ENCODE measurements around the gene TOE1.
"Not testable (repeated sequence)": the region's sequence is repeated elsewhere in the genome, so short reads cannot be mapped to it uniquely, and the experiment has no call there.

Gene TOE1

GRCh38 chr1:45356186-45356585 lies 16.2 kb downstream of the TOE1 start:
- DNase-seq = no peak

GRCh38 chr1:45359882-45360513 lies 20.0 kb downstream of the TOE1 start:
- peak; percentile 75 for DNase-seq

GRCh38 chr1:45360981-45361380 lies 21.0 kb downstream of the TOE1 start:
- peak; percentile 66 for DNase-seq

- DNase-seq = no peak
Measured at GRCh38 chr1:45364294-45364693, 24.3 kb downstream of the TOE1 start.

- DNase-seq = no peak
Measured at GRCh38 chr1:45365051-45365450, 25.1 kb downstream of the TOE1 start.

GRCh38 chr1:45370575-45370974 lies 30.6 kb downstream of the TOE1 start:
- no peak for DNase-seq

GRCh38 chr1:45373573-45373972 lies 33.6 kb downstream of the TOE1 start:
- peak; percentile 10 for DNase-seq

GRCh38 chr1:45375104-45376090 lies 35.4 kb downstream of the TOE1 start:
- DNase-seq = no peak

GRCh38 chr1:45378184-45378583 lies 38.2 kb downstream of the TOE1 start:
- no peak for DNase-seq

GRCh38 chr1:45379524-45379923 lies 39.6 kb downstream of the TOE1 start:
- no peak for DNase-seq

GRCh38 chr1:45380125-45380524 lies 40.2 kb downstream of the TOE1 start:
- no peak for DNase-seq

GRCh38 chr1:45380730-45381129 lies 40.8 kb downstream of the TOE1 start:
- no peak for DNase-seq

GRCh38 chr1:45381243-45381642 lies 41.3 kb downstream of the TOE1 start:
- DNase-seq = no peak

GRCh38 chr1:45383191-45383590 lies 43.2 kb downstream of the TOE1 start:
- DNase-seq = no peak

GRCh38 chr1:45384213-45384612 lies 44.2 kb downstream of the TOE1 start:
- DNase-seq = not testable (repeated sequence)

- DNase-seq = no peak
Measured at GRCh38 chr1:45385302-45385701, 45.3 kb downstream of the TOE1 start.

GRCh38 chr1:45386219-45386618 lies 46.2 kb downstream of the TOE1 start:
- no peak for DNase-seq
